HEK293 (cell line): Measurements from ENCODE around the gene TRAPPC6A.

Experiments used
- CTCF ChIA-PET: fragments of 350-600 bp; formaldehyde crosslinking; extraction: SDS; loops from one replicate; lab custom pipeline; 2021; ENCODE audit warnings: antibody characterized with exemption; lab: Yijun Ruan, JAX
- POLR2A ChIA-PET: fragments of 300-600 bp; formaldehyde crosslinking; extraction: SDS; loops from one replicate; lab custom pipeline; 2020; ENCODE audit warnings: antibody characterized with exemption, inconsistent platforms; lab: Yijun Ruan, JAX
- H3K27ac ChIP-seq: fragments of 200-500 bp; sonication (Bioruptor generic); 2 replicates; pipeline ENCODE4 v1.5.1; 2014; ENCODE audit warnings: low read depth, low read length, control low read depth, inconsistent platforms; ENCODE audit errors: extremely low read depth
- H3K36me3 ChIP-seq, 2 experiments: fragments of 200-500 bp in 1 of 2; sonication (Bioruptor generic) in 1 of 2; 1 replicate in 1 of 2; 2 replicates in 1 of 2; pipeline ENCODE4 v1.5.1; 2014 to 2017; ENCODE audit warnings: inconsistent platforms in 2 of 2, low read length in 2 of 2; ENCODE audit not compliant: control insufficient read depth in 2 of 2, insufficient read depth in 1 of 2
- H3K4me1 ChIP-seq: fragments of 200-500 bp; sonication (Bioruptor generic); 2 replicates; pipeline ENCODE4 v1.5.1; 2014; ENCODE audit warnings: mild to moderate bottlenecking, low read length, inconsistent platforms; ENCODE audit not compliant: control insufficient read depth, insufficient read depth
- H3K4me3 ChIP-seq: 2 replicates; pipeline ENCODE4 v1.5.1; 2011; ENCODE audit warnings: low read depth, mild to moderate bottlenecking, control low read depth, low read length, moderate library complexity
- H3K9me3 ChIP-seq: fragments of 200-500 bp; sonication (Bioruptor generic); 2 replicates; pipeline ENCODE4 v1.5.1; 2014; ENCODE audit warnings: low read depth, low read length, inconsistent platforms; ENCODE audit not compliant: control insufficient read depth, insufficient read depth
- AEBP2 ChIP-seq: fragments of 450-650 bp; formaldehyde crosslinking; IDR thresholded peaks from 2 replicates; pipeline ENCODE4 v1.5.1; 2016; ENCODE audit warnings: missing biosample characterization, missing genetic modification characterization, borderline replicate concordance
- BCL6B ChIP-seq: fragments of 450-650 bp; formaldehyde crosslinking; IDR thresholded peaks from 2 replicates; pipeline ENCODE4 v1.5.1; 2017; ENCODE audit warnings: missing biosample characterization, missing genetic modification characterization
- GLI2 ChIP-seq: fragments of 450-650 bp; formaldehyde crosslinking; IDR thresholded peaks from 2 replicates; pipeline ENCODE4; 2017; ENCODE audit warnings: missing biosample characterization, missing genetic modification characterization, low read depth, borderline replicate concordance
- KLF1 ChIP-seq: fragments of 450-650 bp; formaldehyde crosslinking; IDR thresholded peaks from 2 replicates; pipeline ENCODE4 v1.5.1; 2016; ENCODE audit warnings: missing biosample characterization, missing genetic modification characterization
- PRDM6 ChIP-seq: fragments of 450-650 bp; formaldehyde crosslinking; IDR thresholded peaks from 2 replicates; pipeline ENCODE4 v1.5.1; 2017; ENCODE audit warnings: missing biosample characterization, missing genetic modification characterization
- RBAK ChIP-seq: fragments of 450-650 bp; formaldehyde crosslinking; IDR thresholded peaks from 2 replicates; pipeline ENCODE4 v1.5.1; 2016; ENCODE audit warnings: missing biosample characterization, missing genetic modification characterization
- REPIN1 ChIP-seq: fragments of 450-650 bp; formaldehyde crosslinking; IDR thresholded peaks from 2 replicates; pipeline ENCODE4 v1.5.1; 2017; ENCODE audit warnings: missing biosample characterization, missing genetic modification characterization, low read depth
- SP7 ChIP-seq: fragments of 450-650 bp; formaldehyde crosslinking; IDR thresholded peaks from 2 replicates; pipeline ENCODE4 v1.5.1; 2016; ENCODE audit warnings: missing biosample characterization, missing genetic modification characterization
- ZBTB49 ChIP-seq: fragments of 450-650 bp; formaldehyde crosslinking; IDR thresholded peaks from 2 replicates; pipeline ENCODE4 v1.5.1; 2016; ENCODE audit warnings: missing biosample characterization, missing genetic modification characterization, low read depth
- ZBTB7A ChIP-seq: fragments of 450-650 bp; formaldehyde crosslinking; IDR thresholded peaks from 2 replicates; pipeline ENCODE4 v1.5.1; 2016; ENCODE audit warnings: low read depth, missing biosample characterization, missing genetic modification characterization
- ZFP3 ChIP-seq: fragments of 450-650 bp; formaldehyde crosslinking; IDR thresholded peaks from 2 replicates; pipeline ENCODE4 v1.5.1; 2016; ENCODE audit warnings: low read depth, missing biosample characterization, missing genetic modification characterization
- ZNF133 ChIP-seq: fragments of 450-650 bp; formaldehyde crosslinking; IDR thresholded peaks from 2 replicates; pipeline ENCODE4 v1.5.1; 2016; ENCODE audit warnings: missing biosample characterization, missing genetic modification characterization
- ZNF140 ChIP-seq: fragments of 450-650 bp; formaldehyde crosslinking; IDR thresholded peaks from 2 replicates; pipeline ENCODE4 v1.5.1; 2016; ENCODE audit warnings: missing biosample characterization, missing genetic modification characterization
- ZNF175 ChIP-seq: fragments of 450-650 bp; formaldehyde crosslinking; IDR thresholded peaks from 2 replicates; pipeline ENCODE4 v1.5.1; 2016; ENCODE audit warnings: missing biosample characterization, missing genetic modification characterization
- ZNF2 ChIP-seq: fragments of 450-650 bp; formaldehyde crosslinking; IDR thresholded peaks from 2 replicates; pipeline ENCODE4 v1.5.1; 2016; ENCODE audit warnings: missing biosample characterization, missing genetic modification characterization
- ZNF280D ChIP-seq: fragments of 450-650 bp; formaldehyde crosslinking; IDR thresholded peaks from 2 replicates; pipeline ENCODE4 v1.5.1; 2016; ENCODE audit warnings: missing biosample characterization, missing genetic modification characterization
- ZNF433 ChIP-seq: fragments of 450-650 bp; formaldehyde crosslinking; IDR thresholded peaks from 2 replicates; pipeline ENCODE4 v1.5.1; 2016; ENCODE audit warnings: missing biosample characterization, missing genetic modification characterization, low read depth
- ZNF544 ChIP-seq: fragments of 450-650 bp; formaldehyde crosslinking; IDR thresholded peaks from 2 replicates; pipeline ENCODE4 v1.5.0; 2017; ENCODE audit warnings: missing biosample characterization, missing genetic modification characterization
- ZNF558 ChIP-seq: fragments of 450-650 bp; formaldehyde crosslinking; IDR thresholded peaks from 2 replicates; pipeline ENCODE4 v1.5.1; 2016; ENCODE audit warnings: missing biosample characterization, missing genetic modification characterization
- ZNF600 ChIP-seq: fragments of 450-650 bp; formaldehyde crosslinking; IDR thresholded peaks from 2 replicates; pipeline ENCODE4 v1.5.1; 2016; ENCODE audit warnings: missing biosample characterization, missing genetic modification characterization
- ZNF621 ChIP-seq: fragments of 450-650 bp; formaldehyde crosslinking; IDR thresholded peaks from 2 replicates; pipeline ENCODE4 v1.5.1; 2017; ENCODE audit warnings: missing biosample characterization, missing genetic modification characterization
- ZNF623 ChIP-seq: fragments of 450-650 bp; formaldehyde crosslinking; IDR thresholded peaks from 2 replicates; pipeline ENCODE4 v1.5.1; 2016; ENCODE audit warnings: missing biosample characterization, missing genetic modification characterization
- ZNF658 ChIP-seq: fragments of 450-650 bp; formaldehyde crosslinking; IDR thresholded peaks from 2 replicates; pipeline ENCODE4; 2016; ENCODE audit warnings: missing biosample characterization, missing genetic modification characterization
- ZNF660 ChIP-seq: fragments of 450-650 bp; IDR thresholded peaks from 2 replicates; pipeline ENCODE4 v1.5.1; 2018; ENCODE audit warnings: missing biosample characterization, mild to moderate bottlenecking, missing genetic modification characterization
- ZNF677 ChIP-seq: fragments of 450-650 bp; IDR thresholded peaks from 2 replicates; pipeline ENCODE4 v1.5.0; 2018; ENCODE audit warnings: missing biosample characterization, mild to moderate bottlenecking, missing genetic modification characterization, moderate library complexity

Gene TRAPPC6A

GRCh38 chr19:45223879-45224278, 45.8 kb upstream of the TRAPPC6A start:
- TF ChIP-seq SP7 (no peak), RBAK (tag by site-specific recombination) (no peak), ZNF2 (tag by site-specific recombination) (no peak), ZNF660 (tag by site-specific recombination) (no peak), ZNF280D (tag by site-specific recombination) (0 out of 2 replicates have a peak, but pooled peaks have one; percentile 73), ZBTB49 (tag by site-specific recombination) (no peak), GLI2 (tag by site-specific recombination) (no peak), ZNF600 (tag by site-specific recombination) (no peak), ZNF140 (tag by site-specific recombination) (no peak), AEBP2 (tag by site-specific recombination) (no peak), KLF1 (tag by site-specific recombination) (no peak), ZNF623 (tag by site-specific recombination) (peak; percentile 98), ZBTB7A (tag by site-specific recombination) (no peak), ZNF433 (tag by site-specific recombination) (no peak), ZNF544 (tag by site-specific recombination) (no peak)
- H3K9me3 ChIP-seq: no peaks in the 10 kb centered on the region
- CTCF ChIA-PET: interaction anchor here (0.7 to 1.3 kb wide), 3 partner anchors 13 to 41 kb away, joined by 3 to 4 read pairs (median 4); no protein-coding TSS in a partner anchor
- no peaks in the 10 kb centered on the region for H3K36me3 ChIP-seq
- no peak overlapping the region for H3K27ac ChIP-seq
- no peak overlapping the region for H3K4me3 ChIP-seq
- no peaks in the 10 kb centered on the region for H3K4me1 ChIP-seq
- POLR2A ChIA-PET: no interaction called here

GRCh38 chr19:45222724-45223123, 44.7 kb upstream of the TRAPPC6A start:
- CTCF ChIA-PET: interaction anchor here (0.9 to 1.3 kb wide), 3 partner anchors 12 to 27 kb away, joined by 3 to 4 read pairs (median 4); no protein-coding TSS in a partner anchor
- Histone ChIP-seq H3K27ac (no peak overlapping the region), H3K4me1 (no peaks in the 10 kb centered on the region), H3K36me3 (no peaks in the 10 kb centered on the region), H3K9me3 (no peaks in the 10 kb centered on the region), H3K4me3 (no peak overlapping the region)
- POLR2A ChIA-PET: no interaction called here
- TF ChIP-seq PRDM6 (tag by site-specific recombination) (no peak), ZNF677 (no peak), ZFP3 (tag by site-specific recombination) (no peak), BCL6B (no peak), ZNF621 (no peak), ZNF175 (tag by site-specific recombination) (no peak), AEBP2 (tag by site-specific recombination) (no peak), REPIN1 (tag by site-specific recombination) (no peak), ZNF133 (tag by site-specific recombination) (no peak), ZNF433 (tag by site-specific recombination) (no peak), ZNF558 (no peak), ZNF658 (tag by site-specific recombination) (no peak)
